Measurements from ENCODE around the gene NPY.

NPY gene

DNA sequence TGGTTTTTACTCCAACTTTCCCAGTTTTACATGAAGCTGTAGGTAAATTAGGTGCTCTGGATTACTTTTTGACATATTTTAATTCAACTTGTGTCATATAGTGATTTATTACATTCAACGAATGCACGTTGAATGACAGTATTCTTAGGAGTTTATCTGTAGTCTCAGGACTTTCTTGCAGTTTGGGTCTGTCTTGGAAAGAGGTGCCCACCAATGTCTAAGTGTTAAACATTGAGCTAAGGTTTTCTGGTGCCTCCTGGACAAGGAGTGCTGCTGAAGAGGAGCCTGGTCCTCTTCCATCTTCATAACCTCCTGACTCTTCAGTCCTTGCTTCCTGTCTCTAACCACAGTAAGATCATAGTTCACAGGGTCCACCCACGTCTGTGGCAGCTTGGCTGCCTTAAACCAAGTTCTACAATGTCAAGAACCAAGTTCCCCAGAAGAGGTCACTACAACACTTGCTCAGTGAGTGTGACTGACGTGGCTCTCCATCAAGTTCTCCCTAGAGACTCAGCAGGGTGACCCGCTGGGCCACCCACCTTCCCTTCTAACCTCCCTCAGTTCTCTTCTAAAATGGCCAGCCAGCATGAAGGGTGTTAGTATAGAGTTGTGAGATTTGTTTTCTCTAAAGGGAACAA lies 6.1 kb downstream of the NPY start:
- in situ Hi-C loops (cut with MboI; ENCODE audit: low pct_unique_long_range_greater_than_20kb, low sequenced_read_pairs, unreplicated experiment), result loop anchor here (10.0 kb wide), 1 partner anchor 375 kb away; no protein-coding TSS in a partner anchor
- DNase-seq (ENCODE audit: low spot score), result peak; percentile 84
- TF ChIP-seq, protein P1, sequence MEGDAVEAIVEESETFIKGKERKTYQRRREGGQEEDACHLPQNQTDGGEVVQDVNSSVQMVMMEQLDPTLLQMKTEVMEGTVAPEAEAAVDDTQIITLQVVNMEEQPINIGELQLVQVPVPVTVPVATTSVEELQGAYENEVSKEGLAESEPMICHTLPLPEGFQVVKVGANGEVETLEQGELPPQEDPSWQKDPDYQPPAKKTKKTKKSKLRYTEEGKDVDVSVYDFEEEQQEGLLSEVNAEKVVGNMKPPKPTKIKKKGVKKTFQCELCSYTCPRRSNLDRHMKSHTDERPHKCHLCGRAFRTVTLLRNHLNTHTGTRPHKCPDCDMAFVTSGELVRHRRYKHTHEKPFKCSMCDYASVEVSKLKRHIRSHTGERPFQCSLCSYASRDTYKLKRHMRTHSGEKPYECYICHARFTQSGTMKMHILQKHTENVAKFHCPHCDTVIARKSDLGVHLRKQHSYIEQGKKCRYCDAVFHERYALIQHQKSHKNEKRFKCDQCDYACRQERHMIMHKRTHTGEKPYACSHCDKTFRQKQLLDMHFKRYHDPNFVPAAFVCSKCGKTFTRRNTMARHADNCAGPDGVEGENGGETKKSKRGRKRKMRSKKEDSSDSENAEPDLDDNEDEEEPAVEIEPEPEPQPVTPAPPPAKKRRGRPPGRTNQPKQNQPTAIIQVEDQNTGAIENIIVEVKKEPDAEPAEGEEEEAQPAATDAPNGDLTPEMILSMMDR (IDR thresholded peaks at IDR 0.05; ENCODE audit: extremely low read depth, insufficient read depth, missing control alignments), result peak; percentile 69

DNA sequence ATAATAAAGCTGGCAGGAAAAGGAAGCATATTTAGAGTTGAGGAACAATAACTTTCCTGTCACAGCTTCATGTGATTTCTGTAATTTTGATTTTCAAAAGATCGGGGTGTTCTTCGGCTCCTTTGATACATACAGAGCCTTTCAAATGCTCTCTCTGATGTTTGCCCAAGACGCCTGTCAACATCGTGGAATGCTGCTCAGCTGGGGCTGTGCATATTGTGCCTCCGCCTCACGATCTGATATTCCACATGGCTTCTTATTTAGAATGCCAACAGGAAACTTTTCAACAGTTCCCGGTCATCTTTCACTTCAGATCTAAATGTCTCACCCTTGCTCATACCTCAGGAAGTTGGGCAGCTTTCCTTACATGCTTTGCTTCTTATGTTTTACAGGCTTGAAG lies 7.3 kb downstream of the NPY start:
- in situ Hi-C loops (cut with MboI; ENCODE audit: low pct_unique_long_range_greater_than_20kb, low sequenced_read_pairs, unreplicated experiment), result loop anchor here (10.0 kb wide), 1 partner anchor 374 kb away; no protein-coding TSS in a partner anchor
- no peak for DNase-seq (ENCODE audit: low spot score)
- TF ChIP-seq, protein P1 (IDR thresholded peaks at IDR 0.05; ENCODE audit: extremely low read depth, insufficient read depth, missing control alignments), result no peak

DNA sequence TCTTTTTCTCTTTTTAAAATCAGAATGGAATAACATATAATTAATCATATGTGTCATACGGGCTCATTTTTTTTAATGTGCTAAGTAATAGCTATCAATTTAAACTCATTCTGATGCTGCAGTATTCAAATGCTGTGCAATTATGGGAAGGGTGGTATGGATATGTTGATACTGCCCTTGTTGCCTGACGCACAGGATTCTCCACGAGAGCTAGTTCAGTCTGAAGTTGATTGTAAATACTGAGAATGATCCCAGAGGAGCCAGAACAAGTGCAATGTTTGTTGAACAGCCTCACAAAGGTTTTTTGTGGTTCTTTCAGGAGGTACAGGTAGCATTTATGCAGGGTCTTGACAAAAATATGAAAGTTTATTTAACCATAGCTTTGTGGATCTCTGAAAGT lies 13.4 kb downstream of the NPY start:
- in situ Hi-C loops (cut with MboI; ENCODE audit: low pct_unique_long_range_greater_than_20kb, low sequenced_read_pairs, unreplicated experiment), result loop anchor here (10.0 kb wide), 1 partner anchor 367 kb away; no protein-coding TSS in a partner anchor
- no peak for DNase-seq (ENCODE audit: low spot score)
- TF ChIP-seq, protein P1 (IDR thresholded peaks at IDR 0.05; ENCODE audit: extremely low read depth, insufficient read depth, missing control alignments), result no peak

DNA sequence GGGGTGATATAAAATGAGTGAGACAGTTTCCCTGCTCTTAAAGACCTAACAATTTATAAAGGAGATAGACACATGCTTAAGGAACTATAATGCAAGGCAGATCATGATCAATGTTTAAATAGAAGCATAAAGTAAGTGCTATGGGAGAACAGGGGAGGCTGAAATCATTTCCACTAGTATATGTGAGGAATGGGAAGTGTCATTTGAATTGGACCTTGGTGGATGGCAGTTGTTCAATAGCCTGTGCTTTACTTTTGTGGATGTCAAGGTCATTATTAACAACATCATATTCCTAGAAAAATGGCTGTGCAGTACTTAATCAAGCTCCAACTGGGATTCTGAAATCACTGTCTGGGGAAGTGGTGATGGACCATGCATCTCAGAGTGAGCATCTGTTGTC lies 14.7 kb downstream of the NPY start:
- in situ Hi-C loops (cut with MboI; ENCODE audit: low pct_unique_long_range_greater_than_20kb, low sequenced_read_pairs, unreplicated experiment), result loop anchor here (10.0 kb wide), 1 partner anchor 366 kb away; no protein-coding TSS in a partner anchor
- DNase-seq (ENCODE audit: low spot score), result no peak
- TF ChIP-seq, protein P1 (IDR thresholded peaks at IDR 0.05; ENCODE audit: extremely low read depth, insufficient read depth, missing control alignments), result no peak

DNA sequence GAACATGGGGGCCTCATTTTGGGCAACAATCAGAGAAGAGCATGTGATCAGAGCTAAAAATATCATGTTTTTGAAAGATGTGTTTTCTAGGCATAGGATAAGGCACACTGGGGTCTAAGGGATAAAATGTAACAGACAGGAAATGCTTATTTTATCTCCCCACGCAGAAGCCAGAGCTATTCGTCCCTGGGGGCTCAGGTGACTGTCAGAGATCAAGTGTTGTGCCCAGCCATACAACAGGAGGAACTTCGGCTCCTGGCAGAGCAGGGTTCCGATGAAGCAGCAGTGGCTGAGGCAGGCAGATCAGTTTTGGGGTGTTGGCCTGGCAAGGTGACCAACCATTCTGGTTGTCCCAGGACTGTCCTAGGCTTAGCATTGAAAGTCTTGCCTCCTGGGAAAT lies 15.2 kb downstream of the NPY start:
- in situ Hi-C loops (cut with MboI; ENCODE audit: low pct_unique_long_range_greater_than_20kb, low sequenced_read_pairs, unreplicated experiment), result loop anchor here (10.0 kb wide), 1 partner anchor 366 kb away; no protein-coding TSS in a partner anchor
- TF ChIP-seq, protein P1 (IDR thresholded peaks at IDR 0.05; ENCODE audit: extremely low read depth, insufficient read depth, missing control alignments), result no peak
- DNase-seq (ENCODE audit: low spot score), result no peak

DNA sequence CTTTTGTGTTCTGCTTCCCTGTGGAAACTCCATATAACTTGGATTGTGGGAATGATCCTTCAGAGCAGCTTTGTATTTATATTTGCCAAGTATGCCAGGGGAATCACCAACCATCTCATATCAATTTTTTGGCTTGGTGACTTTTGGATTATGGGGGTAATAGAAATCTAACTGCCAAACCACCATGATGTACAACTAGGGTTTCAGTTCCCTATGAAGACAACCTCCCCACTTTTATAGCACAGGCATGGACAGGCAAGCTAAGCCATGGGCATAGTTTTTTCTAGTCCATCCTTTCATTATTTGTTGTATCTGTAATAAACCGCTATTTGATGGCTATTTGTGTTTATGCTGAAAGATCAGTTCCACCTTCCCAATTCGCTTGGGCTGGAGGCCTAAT lies 17.7 kb downstream of the NPY start:
- no peak for DNase-seq (ENCODE audit: low spot score)
- in situ Hi-C loops (cut with MboI; ENCODE audit: low pct_unique_long_range_greater_than_20kb, low sequenced_read_pairs, unreplicated experiment), result no loop called here
- TF ChIP-seq, protein P1 (IDR thresholded peaks at IDR 0.05; ENCODE audit: extremely low read depth, insufficient read depth, missing control alignments), result no peak

Measured in GM13977 (cell line).